PC-3 (cell line): ENCODE results near the gene PADI4. TPM values are rescaled to one million over a fixed set of nuclear protein-coding genes. Genes with fewer than 3 reads are reported as not detected.
A peak's percentile ranks its signal among the peaks of the same experiment; 100 is the strongest.

Experiments used
- ATAC-seq: fragments of 200-7000 bp; cut with Tn5 transposase; 2 replicates; pipeline ENCODE4 v1.9.1; 2020; ENCODE audit warnings: mild to moderate bottlenecking, moderate library complexity
- BruUV-seq: library from RNA; stranded (reverse); fragments of 400-500 nt; replicated peaks from 2 replicates; lab custom pipeline; 2021; lab: Mats Ljungman, UMichigan
- CTCF ChIA-PET: fragments of 300-600 bp; sonication (Branson Sonifier 250); formaldehyde crosslinking; loops from one replicate; lab custom pipeline; 2022; ENCODE audit warnings: antibody characterized with exemption; lab: Charles Lee
- POLR2A ChIA-PET: fragments of 300-600 bp; sonication (Branson Sonifier 250); formaldehyde crosslinking; loops from one replicate; lab custom pipeline; 2022; ENCODE audit warnings: antibody characterized with exemption; ENCODE audit not compliant: unreplicated experiment; lab: Charles Lee
- DNase-seq: peaks from one replicate; pipeline ENCODE4 v3.0.0-alpha.2; 2015
- H2AFZ ChIP-seq: fragments of 300-600 bp; sonication (generic); 2 replicates; pipeline ENCODE4 v1.6.0; 2016; ENCODE audit warnings: antibody characterized with exemption, low read length
- H3F3A ChIP-seq: fragments of 300-600 bp; sonication (generic); one replicate; pipeline ENCODE4 v1.6.0; 2017; ENCODE audit warnings: antibody characterized with exemption, low read length, control low read depth, mild to moderate bottlenecking; ENCODE audit not compliant: unreplicated experiment
- H3K27ac ChIP-seq: fragments of 300-600 bp; sonication (generic); 2 replicates; pipeline ENCODE4 v1.5.1; 2016; ENCODE audit warnings: mild to moderate bottlenecking, low read length
- H3K27me3 ChIP-seq: fragments of 300-600 bp; sonication (generic); 2 replicates; pipeline ENCODE4 v1.6.1; 2016; ENCODE audit warnings: low read length, mixed read lengths
- H3K36me3 ChIP-seq: fragments of 300-600 bp; sonication (generic); 2 replicates; pipeline ENCODE4 v1.6.1; 2016; ENCODE audit warnings: low read depth, mixed run types, low read length, mixed read lengths
- H3K4me1 ChIP-seq: fragments of 300-600 bp; sonication (generic); 2 replicates; pipeline ENCODE4 v1.5.1; 2016; ENCODE audit warnings: low read length; ENCODE audit not compliant: insufficient read depth
- H3K4me2 ChIP-seq: fragments of 300-600 bp; sonication (generic); 2 replicates; pipeline ENCODE4 v1.6.0; 2016; ENCODE audit warnings: low read length
- H3K4me3 ChIP-seq: fragments of 300-600 bp; sonication (generic); 2 replicates; pipeline ENCODE4 v1.5.1; 2016; ENCODE audit warnings: mild to moderate bottlenecking, low read length, mixed read lengths
- H3K79me2 ChIP-seq: fragments of 300-600 bp; sonication (generic); 2 replicates; pipeline ENCODE4 v1.6.1; 2017; ENCODE audit warnings: low read length, mixed read lengths
- H3K9ac ChIP-seq: fragments of 300-600 bp; sonication (generic); 2 replicates; pipeline ENCODE4 v1.6.0; 2016; ENCODE audit warnings: mild to moderate bottlenecking, low read length
- H3K9me2 ChIP-seq: fragments of 300-600 bp; sonication (generic); replicated peaks from 2 replicates; pipeline ENCODE4 v1.6.1; 2016; ENCODE audit warnings: mixed run types, low read length, mixed read lengths
- H3K9me3 ChIP-seq: fragments of 300-600 bp; sonication (generic); 2 replicates; pipeline ENCODE4 v1.6.1; 2016; ENCODE audit warnings: low read length, mixed read lengths
- H4K20me1 ChIP-seq: fragments of 300-600 bp; sonication (generic); 2 replicates; pipeline ENCODE4 v1.6.1; 2016; ENCODE audit warnings: low read length, mixed read lengths
- EZH2 ChIP-seq: fragments of 300-600 bp; sonication (generic); IDR thresholded peaks from one replicate; pipeline ENCODE4 v1.6.1; 2017; ENCODE audit warnings: antibody characterized with exemption, mild to moderate bottlenecking, low read length; ENCODE audit not compliant: unreplicated experiment
- EZH2phosphoT487 ChIP-seq: fragments of 300-600 bp; sonication (generic); IDR thresholded peaks from 2 replicates; pipeline ENCODE4 v1.6.1; 2018; ENCODE audit warnings: mild to moderate bottlenecking, antibody characterized with exemption, low read length, borderline replicate concordance
- intact Hi-C: fragments of 100-400 bp; cut with micrococcal nuclease; formaldehyde crosslinking; loops from 2 replicates; pipeline ENCODE4 v1.9.0; 2023
- total RNA-seq: library from RNA; depleted of rRNA; stranded (reverse); fragments of >200 nt; gene quantifications from 2 replicates; pipeline ENCODE4 v1.2.3, GENCODE V29; 2014
- TF ChIP-seq, protein P1 (sequence below): fragments of 300-600 bp; sonication (generic); conservative IDR thresholded peaks from 2 replicates; pipeline ENCODE4 v1.5.1; 2017; ENCODE audit warnings: antibody characterized with exemption, low read depth, mild to moderate bottlenecking, low read length

The PADI4 gene
- total RNA-seq, 1 experiment from 2014 or later: 0.04 TPM

DNA sequence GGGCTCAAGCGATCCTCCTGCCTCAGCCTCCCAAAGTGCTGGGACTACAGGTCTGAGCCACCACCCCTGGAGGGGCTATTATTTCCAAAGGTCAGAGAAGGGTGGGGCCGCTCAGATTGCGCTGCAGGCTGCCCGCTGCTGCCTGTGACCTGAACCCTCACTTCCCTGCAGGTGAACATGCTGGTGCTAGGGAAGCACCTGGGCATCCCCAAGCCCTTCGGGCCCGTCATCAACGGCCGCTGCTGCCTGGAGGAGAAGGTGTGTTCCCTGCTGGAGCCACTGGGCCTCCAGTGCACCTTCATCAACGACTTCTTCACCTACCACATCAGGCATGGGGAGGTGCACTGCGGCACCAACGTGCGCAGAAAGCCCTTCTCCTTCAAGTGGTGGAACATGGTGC is 55.4 kb downstream of the PADI4 start:
- Histone ChIP-seq H3K36me3 (no peaks in the 10 kb centered on the region), H3K4me2 (no peak overlapping the region), H3K9me3 (no peaks in the 10 kb centered on the region), H3K79me2 (no peaks in the 10 kb centered on the region), H3K4me1 (no peaks in the 10 kb centered on the region), H3K9me2 (no peaks in the 10 kb centered on the region), H4K20me1 (no peaks in the 10 kb centered on the region), H2AFZ (no peak overlapping the region), H3K9ac (no peak overlapping the region), H3K27ac (no peak overlapping the region), H3F3A (no peaks in the 10 kb centered on the region), H3K27me3 (no peaks in the 10 kb centered on the region), H3K4me3 (no peak overlapping the region)
- intact Hi-C loops: no loop called here
- ChIA-PET POLR2A (no interaction called here), CTCF (no interaction called here)
- ATAC-seq (no peak), DNase-seq (no peak)
- no peak for TF ChIP-seq EZH2phosphoT487
- TF ChIP-seq, protein P1, sequence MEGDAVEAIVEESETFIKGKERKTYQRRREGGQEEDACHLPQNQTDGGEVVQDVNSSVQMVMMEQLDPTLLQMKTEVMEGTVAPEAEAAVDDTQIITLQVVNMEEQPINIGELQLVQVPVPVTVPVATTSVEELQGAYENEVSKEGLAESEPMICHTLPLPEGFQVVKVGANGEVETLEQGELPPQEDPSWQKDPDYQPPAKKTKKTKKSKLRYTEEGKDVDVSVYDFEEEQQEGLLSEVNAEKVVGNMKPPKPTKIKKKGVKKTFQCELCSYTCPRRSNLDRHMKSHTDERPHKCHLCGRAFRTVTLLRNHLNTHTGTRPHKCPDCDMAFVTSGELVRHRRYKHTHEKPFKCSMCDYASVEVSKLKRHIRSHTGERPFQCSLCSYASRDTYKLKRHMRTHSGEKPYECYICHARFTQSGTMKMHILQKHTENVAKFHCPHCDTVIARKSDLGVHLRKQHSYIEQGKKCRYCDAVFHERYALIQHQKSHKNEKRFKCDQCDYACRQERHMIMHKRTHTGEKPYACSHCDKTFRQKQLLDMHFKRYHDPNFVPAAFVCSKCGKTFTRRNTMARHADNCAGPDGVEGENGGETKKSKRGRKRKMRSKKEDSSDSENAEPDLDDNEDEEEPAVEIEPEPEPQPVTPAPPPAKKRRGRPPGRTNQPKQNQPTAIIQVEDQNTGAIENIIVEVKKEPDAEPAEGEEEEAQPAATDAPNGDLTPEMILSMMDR: no peak
- TF ChIP-seq EZH2: no peak
- no TSS peak for BruUV-seq

DNA sequence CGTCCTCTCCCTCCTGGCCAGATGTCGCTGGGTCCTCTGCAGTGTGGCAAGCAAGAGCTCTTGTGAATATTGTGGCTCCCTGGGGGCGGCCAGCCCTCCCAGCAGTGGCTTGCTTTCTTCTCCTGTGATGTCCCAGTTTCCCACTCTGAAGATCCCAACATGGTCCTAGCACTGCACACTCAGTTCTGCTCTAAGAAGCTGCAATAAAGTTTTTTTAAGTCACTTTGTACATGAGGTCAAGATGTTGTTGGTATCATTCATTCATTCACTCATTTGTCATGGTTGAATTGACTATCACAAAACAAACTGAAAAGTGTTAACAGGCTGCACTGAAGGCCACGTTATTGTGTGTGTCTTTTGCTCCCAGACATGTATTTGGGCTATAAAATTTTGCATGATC is 55.8 kb downstream of the PADI4 start:
- no peaks in the 10 kb centered on the region for H3K36me3 ChIP-seq
- no peaks in the 10 kb centered on the region for H3K79me2 ChIP-seq
- DNase-seq (no peak), ATAC-seq (no peak)
- no peak overlapping the region for H3K4me2 ChIP-seq
- no peaks in the 10 kb centered on the region for H4K20me1 ChIP-seq
- H3K9me3 ChIP-seq: no peaks in the 10 kb centered on the region
- H3K9me2 ChIP-seq: no peaks in the 10 kb centered on the region
- no peak overlapping the region for H3K27ac ChIP-seq
- TF ChIP-seq EZH2: no peak
- TF ChIP-seq, protein P1: no peak
- TF ChIP-seq EZH2phosphoT487: no peak
- H3K27me3 ChIP-seq: no peaks in the 10 kb centered on the region
- CTCF ChIA-PET: no interaction called here
- H3K9ac ChIP-seq: no peak overlapping the region
- no peak overlapping the region for H2AFZ ChIP-seq
- H3K4me1 ChIP-seq: peaks cover 4% of the 10 kb centered on the region
- BruUV-seq: no TSS peak
- POLR2A ChIA-PET: no interaction called here
- H3K4me3 ChIP-seq: no peak overlapping the region
- intact Hi-C loops: no loop called here
- no peaks in the 10 kb centered on the region for H3F3A ChIP-seq

DNA sequence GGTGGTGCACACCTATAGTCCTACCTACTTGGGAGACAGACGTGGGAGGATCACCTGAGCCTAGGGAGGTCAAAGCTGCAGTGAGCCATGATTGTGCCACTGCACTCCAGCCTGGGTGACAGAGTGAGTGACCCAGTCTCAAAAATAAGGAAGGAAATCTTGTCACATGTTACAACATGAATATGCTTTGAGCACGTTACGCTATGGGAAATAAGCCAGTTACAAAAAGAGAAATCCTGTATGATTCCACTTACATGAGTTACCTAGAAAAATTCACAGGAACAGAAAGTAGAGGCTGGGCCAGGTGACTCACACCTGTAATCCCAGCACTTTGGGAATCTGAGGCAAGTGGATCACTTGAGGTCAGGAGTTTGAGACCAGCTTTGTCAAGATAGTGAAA is 57.3 kb downstream of the PADI4 start:
- intact Hi-C loops: no loop called here

More for the DNA sequence above, 57.3 kb downstream of the PADI4 start:
- DNase-seq (peak; percentile 27), ATAC-seq (no peak)
- H3K9ac ChIP-seq: no peak overlapping the region
- no peaks in the 10 kb centered on the region for H3K36me3 ChIP-seq
- H3K9me2 ChIP-seq: no peaks in the 10 kb centered on the region
- no peak for TF ChIP-seq EZH2
- TF ChIP-seq, protein P1: no peak
- TF ChIP-seq EZH2phosphoT487: no peak
- ChIA-PET CTCF (no interaction called here), POLR2A (no interaction called here)
- H3K9me3 ChIP-seq: no peaks in the 10 kb centered on the region
- no peak overlapping the region for H3K4me2 ChIP-seq
- no peaks in the 10 kb centered on the region for H3K79me2 ChIP-seq
- H3K27ac ChIP-seq: no peak overlapping the region
- BruUV-seq: no TSS peak
- H3K27me3 ChIP-seq: no peaks in the 10 kb centered on the region
- H3F3A ChIP-seq: no peaks in the 10 kb centered on the region
- peaks cover 19% of the 10 kb centered on the region for H3K4me1 ChIP-seq
- H3K4me3 ChIP-seq: no peak overlapping the region
- no peaks in the 10 kb centered on the region for H4K20me1 ChIP-seq
- H2AFZ ChIP-seq: no peak overlapping the region
